Sigmoid colon (tissue), 3 donors: ENCODE measurements around the gene GNAQ.

Experiments used
- POLR2A ChIP-seq, 2 donors: fragments of 450-650 bp; IDR thresholded peaks; one replicate each; pipeline ENCODE4 v1.6.1; 2016; ENCODE audit warnings: antibody characterized with exemption in 2 of 2, mild to moderate bottlenecking in 2 of 2, moderate library complexity in 2 of 2
- TF ChIP-seq, protein P1 (sequence below), 4 experiments: fragments of 450-650 bp in 3 of 4; fragments of 200-600 bp in 1 of 4; IDR thresholded peaks; one replicate each; pipeline ENCODE4 v1.5.1; 2016 to 2019; ENCODE audit warnings: antibody characterized with exemption in 4 of 4, mild to moderate bottlenecking in 3 of 4, moderate library complexity in 2 of 4

DNA sequence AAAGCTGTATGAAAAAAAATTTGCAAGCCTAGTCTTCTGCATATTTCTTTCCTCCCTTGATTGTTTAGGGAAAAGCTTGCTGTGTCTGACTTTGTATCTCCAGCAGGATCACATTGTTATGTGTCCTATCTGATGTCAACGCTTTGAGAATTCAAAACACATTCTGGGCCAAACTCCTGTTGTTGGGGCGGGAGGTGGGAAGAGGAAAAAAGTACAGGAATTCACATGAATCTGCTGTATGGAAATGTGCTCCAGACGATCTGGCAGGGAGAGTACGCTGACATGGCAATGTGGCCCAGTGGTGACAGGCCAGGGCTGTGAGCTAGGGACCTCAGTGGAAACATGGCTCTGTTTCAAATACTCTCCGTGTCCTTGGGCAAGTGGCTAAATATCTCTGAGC lies 296.1 kb downstream of the GNAQ start:
- TF ChIP-seq POLR2A (IDR thresholded peaks at IDR 0.05), result no peak
- TF ChIP-seq, protein P1, sequence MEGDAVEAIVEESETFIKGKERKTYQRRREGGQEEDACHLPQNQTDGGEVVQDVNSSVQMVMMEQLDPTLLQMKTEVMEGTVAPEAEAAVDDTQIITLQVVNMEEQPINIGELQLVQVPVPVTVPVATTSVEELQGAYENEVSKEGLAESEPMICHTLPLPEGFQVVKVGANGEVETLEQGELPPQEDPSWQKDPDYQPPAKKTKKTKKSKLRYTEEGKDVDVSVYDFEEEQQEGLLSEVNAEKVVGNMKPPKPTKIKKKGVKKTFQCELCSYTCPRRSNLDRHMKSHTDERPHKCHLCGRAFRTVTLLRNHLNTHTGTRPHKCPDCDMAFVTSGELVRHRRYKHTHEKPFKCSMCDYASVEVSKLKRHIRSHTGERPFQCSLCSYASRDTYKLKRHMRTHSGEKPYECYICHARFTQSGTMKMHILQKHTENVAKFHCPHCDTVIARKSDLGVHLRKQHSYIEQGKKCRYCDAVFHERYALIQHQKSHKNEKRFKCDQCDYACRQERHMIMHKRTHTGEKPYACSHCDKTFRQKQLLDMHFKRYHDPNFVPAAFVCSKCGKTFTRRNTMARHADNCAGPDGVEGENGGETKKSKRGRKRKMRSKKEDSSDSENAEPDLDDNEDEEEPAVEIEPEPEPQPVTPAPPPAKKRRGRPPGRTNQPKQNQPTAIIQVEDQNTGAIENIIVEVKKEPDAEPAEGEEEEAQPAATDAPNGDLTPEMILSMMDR (IDR thresholded peaks at IDR 0.05), result no peak
